GM23338 (cell line): Measurements from ENCODE around the gene ZNF324. TPM values are rescaled to one million over a fixed set of nuclear protein-coding genes. Genes with fewer than 3 reads are reported as not detected.

Experiments used
- ATAC-seq: fragments of 200-7000 bp; cut with Tn5 transposase; 3 replicates; pipeline ENCODE4 v1.9.1; 2020
- DNase-seq: peaks from one replicate; pipeline ENCODE4 v3.0.0-alpha.2; 2015; ENCODE audit warnings: low spot score
- H2AFZ ChIP-seq: fragments of 200-600 bp; sonication (generic); 2 replicates; pipeline ENCODE4 v1.8.0; 2016; ENCODE audit warnings: antibody characterized with exemption, mild to moderate bottlenecking, moderate library complexity
- H3F3A ChIP-seq: fragments of 200-600 bp; sonication (generic); replicated peaks from 2 replicates; pipeline ENCODE4 v1.8.0; 2017; ENCODE audit warnings: antibody characterized with exemption, mixed run types, low read depth
- H3K27ac ChIP-seq: fragments of 200-600 bp; sonication (generic); 2 replicates; pipeline ENCODE4 v1.6.1; 2016; ENCODE audit warnings: low read depth
- H3K27me3 ChIP-seq: fragments of 200-600 bp; sonication (generic); 2 replicates; pipeline ENCODE4 v1.8.0; 2016; ENCODE audit warnings: mild to moderate bottlenecking, mixed run types, moderate library complexity; ENCODE audit not compliant: insufficient read depth
- H3K36me3 ChIP-seq: fragments of 200-600 bp; sonication (generic); 2 replicates; pipeline ENCODE4 v1.8.0; 2016; ENCODE audit warnings: mild to moderate bottlenecking; ENCODE audit not compliant: insufficient read depth
- H3K4me1 ChIP-seq: fragments of 200-600 bp; sonication (generic); 2 replicates; pipeline ENCODE4 v1.8.0; 2016; ENCODE audit warnings: mild to moderate bottlenecking, moderate library complexity; ENCODE audit not compliant: insufficient read depth
- H3K4me2 ChIP-seq: fragments of 200-600 bp; sonication (generic); 2 replicates; pipeline ENCODE4 v1.7.1; 2017; ENCODE audit warnings: mixed run types
- H3K4me3 ChIP-seq: fragments of 200-600 bp; sonication (generic); 2 replicates; pipeline ENCODE4 v1.6.1; 2016; ENCODE audit warnings: mixed run types
- H3K79me2 ChIP-seq: fragments of 200-600 bp; sonication (generic); replicated peaks from 2 replicates; pipeline ENCODE4 v1.8.0; 2017; ENCODE audit warnings: mild to moderate bottlenecking; ENCODE audit not compliant: insufficient read depth
- H3K9me2 ChIP-seq: fragments of 200-600 bp; sonication (generic); 2 replicates; pipeline ENCODE4 v1.8.0; 2017; ENCODE audit not compliant: insufficient read depth
- H4K20me1 ChIP-seq: fragments of 200-600 bp; sonication (generic); replicated peaks from 2 replicates; pipeline ENCODE4 v1.8.0; 2017; ENCODE audit warnings: mild to moderate bottlenecking; ENCODE audit not compliant: insufficient read depth
- H3K27ac Mint-ChIP-seq: 2 replicates; pipeline ENCODE4 v1.8.0; 2020; ENCODE audit warnings: inconsistent platforms, mild to moderate bottlenecking, moderate library complexity, mixed read lengths
- H3K27me3 Mint-ChIP-seq: 3 replicates; pipeline ENCODE4 v1.8.0; 2022; ENCODE audit warnings: low read depth, mild to moderate bottlenecking, moderate library complexity, mixed read lengths, inconsistent platforms; ENCODE audit not compliant: insufficient read depth, poor library complexity
- H3K36me3 Mint-ChIP-seq: 3 replicates; pipeline ENCODE4 v1.8.0; 2021; ENCODE audit warnings: low read depth, mild to moderate bottlenecking, inconsistent platforms, moderate library complexity, mixed read lengths
- H3K4me1 Mint-ChIP-seq: 3 replicates; pipeline ENCODE4 v1.8.0; 2020; ENCODE audit warnings: mild to moderate bottlenecking, inconsistent platforms, mixed read lengths
- H3K4me3 Mint-ChIP-seq: 3 replicates; pipeline ENCODE4 v1.8.0; 2021; ENCODE audit warnings: moderate library complexity, mild to moderate bottlenecking, inconsistent platforms, mixed read lengths
- H3K9me3 Mint-ChIP-seq: 3 replicates; pipeline ENCODE4 v1.8.0; 2020; ENCODE audit warnings: moderate library complexity, mild to moderate bottlenecking, inconsistent platforms, mixed read lengths
- CREB1 ChIP-seq: fragments of 250-450 bp; sonication (Bioruptor Pico); IDR thresholded peaks from 2 replicates; pipeline ENCODE4 v1.5.0; 2020; ENCODE audit warnings: low read depth, mild to moderate bottlenecking, moderate library complexity
- CTCF ChIP-seq, 2 experiments: fragments of 200-600 bp in 1 of 2; sonication (generic) in 1 of 2; conservative IDR thresholded peaks; 2 replicates each; pipeline versions ENCODE4 v1.5.1 to v1.6.1; 2016 to 2017; ENCODE audit warnings: antibody characterized with exemption in 2 of 2, low read depth in 2 of 2, mild to moderate bottlenecking in 2 of 2, moderate library complexity in 1 of 2
- EZH2 ChIP-seq: fragments of 200-600 bp; sonication (generic); IDR thresholded peaks from one replicate; pipeline ENCODE4 v1.8.0; 2017; ENCODE audit warnings: antibody characterized with exemption, mild to moderate bottlenecking, low read depth; ENCODE audit not compliant: unreplicated experiment
- EZH2phosphoT487 ChIP-seq: fragments of 200-600 bp; sonication (generic); IDR thresholded peaks from one replicate; pipeline ENCODE4 v1.8.1; 2018; ENCODE audit warnings: antibody characterized with exemption; ENCODE audit not compliant: unreplicated experiment
- JUNB ChIP-seq: IDR thresholded peaks from one replicate; pipeline ENCODE4 v1.6.1; 2016; ENCODE audit warnings: antibody characterized with exemption; ENCODE audit not compliant: unreplicated experiment
- NANOG ChIP-seq: IDR thresholded peaks from 2 replicates; pipeline ENCODE4 v1.6.1; 2016; ENCODE audit warnings: antibody characterized with exemption, borderline replicate concordance
- POLR2AphosphoS5 ChIP-seq: IDR thresholded peaks from 2 replicates; pipeline ENCODE4 v1.6.1; 2016; ENCODE audit warnings: antibody characterized with exemption, low read depth
- REST ChIP-seq: IDR thresholded peaks from one replicate; pipeline ENCODE4 v1.6.1; 2018; ENCODE audit warnings: antibody characterized with exemption; ENCODE audit not compliant: unreplicated experiment
- STAT1 ChIP-seq: IDR thresholded peaks from one replicate; pipeline ENCODE4 v1.6.1; 2016; ENCODE audit warnings: antibody characterized with exemption; ENCODE audit not compliant: unreplicated experiment
- ZNF114 ChIP-seq: fragments of 250-450 bp; sonication (Bioruptor Pico); IDR thresholded peaks from 2 replicates; pipeline ENCODE4 v1.5.0; 2020; ENCODE audit warnings: mild to moderate bottlenecking, moderate library complexity
- ZNF331 ChIP-seq: fragments of 250-450 bp; sonication (Bioruptor Pico); IDR thresholded peaks from 2 replicates; pipeline ENCODE4 v1.5.0; 2020; ENCODE audit warnings: low read depth, mild to moderate bottlenecking, moderate library complexity
- polyA plus RNA-seq: library from polyadenylated mRNA; unstranded; fragments of >200 nt; fragmentation: Nextera tagmentation; extraction: Ambion mirVana; gene quantifications from 2 replicates; pipeline ENCODE4 v1.2.1, GENCODE V29; 2016
- total RNA-seq: library from RNA; depleted of rRNA; stranded (reverse); fragments of >200 nt; shearing (Covaris generic); gene quantifications from 2 replicates; pipeline ENCODE4 v1.2.3, GENCODE V29; 2014
- TF ChIP-seq, protein P1 (sequence below): IDR thresholded peaks from 2 replicates; pipeline ENCODE4 v1.6.1; 2016; ENCODE audit warnings: antibody characterized with exemption
- TF ChIP-seq, protein P2 (sequence below): fragments of 250-450 bp; sonication (Bioruptor Pico); IDR thresholded peaks from 2 replicates; pipeline ENCODE4 v1.5.0; 2020; ENCODE audit warnings: mild to moderate bottlenecking, moderate library complexity

Gene ZNF324
- total and polyA plus RNA-seq, 2 experiments from 2014 or later, result 3.9 to 15.0 TPM

DNA sequence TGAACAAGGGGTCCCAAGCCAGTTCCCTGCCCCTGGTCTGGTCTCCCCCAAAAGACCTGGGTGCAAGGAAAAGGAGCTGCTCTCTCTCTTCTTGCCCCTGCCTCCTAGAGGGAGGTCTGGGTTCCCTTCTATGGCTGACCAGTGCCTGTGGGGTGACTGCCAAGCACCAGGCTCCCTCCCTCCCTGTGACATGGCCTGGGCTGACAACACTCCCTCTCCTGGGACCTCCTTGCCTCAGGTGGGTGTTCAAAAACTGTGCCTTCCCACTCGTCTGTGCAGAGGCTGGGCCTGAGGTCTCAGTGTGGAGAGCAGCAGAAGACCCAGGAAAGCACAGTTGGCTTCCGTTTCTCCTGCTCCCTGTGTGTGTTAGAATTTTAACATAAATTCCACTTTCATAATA is 14.0 kb downstream of the ZNF324 start:
- H3K27ac ChIP-seq, result no peak overlapping the region

More for the DNA sequence above, 14.0 kb downstream of the ZNF324 start:
- Mint-ChIP-seq H3K4me1 (peaks cover 5% of the 10 kb centered on the region), H3K27me3 (peaks cover 14% of the 10 kb centered on the region), H3K27ac (no peak overlapping the region), H3K4me3 (no peak overlapping the region), H3K36me3 (peaks cover 2% of the 10 kb centered on the region; the same call in 1 of the 3 replicates), H3K9me3 (no peaks in the 10 kb centered on the region; the same call in 2 of the 3 replicates)
- Histone ChIP-seq H3K79me2 (no peaks in the 10 kb centered on the region), H3K27me3 (no peaks in the 10 kb centered on the region), H3K4me3 (no peak overlapping the region), H3F3A (peaks cover 3% of the 10 kb centered on the region; the same call in 1 of the 2 replicates), H3K36me3 (no peaks in the 10 kb centered on the region), H3K4me1 (no peaks in the 10 kb centered on the region), H4K20me1 (peaks cover 4% of the 10 kb centered on the region; the same call in 1 of the 2 replicates), H2AFZ (no peak overlapping the region), H3K9me2 (no peaks in the 10 kb centered on the region), H3K4me2 (no peak overlapping the region)
- no peak for DNase-seq
- no peak for ATAC-seq
- TF ChIP-seq POLR2AphosphoS5, result no peak
- TF ChIP-seq NANOG, result no peak
- no peak for TF ChIP-seq CREB1
- TF ChIP-seq REST, result no peak
- TF ChIP-seq EZH2phosphoT487, result no peak
- TF ChIP-seq STAT1, result no peak
- no peak for TF ChIP-seq EZH2
- no peak for TF ChIP-seq ZNF331 (CRISPR knock-in tag)
- no peak for TF ChIP-seq CTCF (conservative IDR thresholded peaks at IDR 0.05; ENCODE audit: low read depth in 2 of 2)
- no peak for TF ChIP-seq JUNB
- TF ChIP-seq, protein P1, sequence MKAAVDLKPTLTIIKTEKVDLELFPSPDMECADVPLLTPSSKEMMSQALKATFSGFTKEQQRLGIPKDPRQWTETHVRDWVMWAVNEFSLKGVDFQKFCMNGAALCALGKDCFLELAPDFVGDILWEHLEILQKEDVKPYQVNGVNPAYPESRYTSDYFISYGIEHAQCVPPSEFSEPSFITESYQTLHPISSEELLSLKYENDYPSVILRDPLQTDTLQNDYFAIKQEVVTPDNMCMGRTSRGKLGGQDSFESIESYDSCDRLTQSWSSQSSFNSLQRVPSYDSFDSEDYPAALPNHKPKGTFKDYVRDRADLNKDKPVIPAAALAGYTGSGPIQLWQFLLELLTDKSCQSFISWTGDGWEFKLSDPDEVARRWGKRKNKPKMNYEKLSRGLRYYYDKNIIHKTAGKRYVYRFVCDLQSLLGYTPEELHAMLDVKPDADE, result no peak
- TF ChIP-seq ZNF114 (CRISPR knock-in tag), result no peak
- TF ChIP-seq, protein P2, sequence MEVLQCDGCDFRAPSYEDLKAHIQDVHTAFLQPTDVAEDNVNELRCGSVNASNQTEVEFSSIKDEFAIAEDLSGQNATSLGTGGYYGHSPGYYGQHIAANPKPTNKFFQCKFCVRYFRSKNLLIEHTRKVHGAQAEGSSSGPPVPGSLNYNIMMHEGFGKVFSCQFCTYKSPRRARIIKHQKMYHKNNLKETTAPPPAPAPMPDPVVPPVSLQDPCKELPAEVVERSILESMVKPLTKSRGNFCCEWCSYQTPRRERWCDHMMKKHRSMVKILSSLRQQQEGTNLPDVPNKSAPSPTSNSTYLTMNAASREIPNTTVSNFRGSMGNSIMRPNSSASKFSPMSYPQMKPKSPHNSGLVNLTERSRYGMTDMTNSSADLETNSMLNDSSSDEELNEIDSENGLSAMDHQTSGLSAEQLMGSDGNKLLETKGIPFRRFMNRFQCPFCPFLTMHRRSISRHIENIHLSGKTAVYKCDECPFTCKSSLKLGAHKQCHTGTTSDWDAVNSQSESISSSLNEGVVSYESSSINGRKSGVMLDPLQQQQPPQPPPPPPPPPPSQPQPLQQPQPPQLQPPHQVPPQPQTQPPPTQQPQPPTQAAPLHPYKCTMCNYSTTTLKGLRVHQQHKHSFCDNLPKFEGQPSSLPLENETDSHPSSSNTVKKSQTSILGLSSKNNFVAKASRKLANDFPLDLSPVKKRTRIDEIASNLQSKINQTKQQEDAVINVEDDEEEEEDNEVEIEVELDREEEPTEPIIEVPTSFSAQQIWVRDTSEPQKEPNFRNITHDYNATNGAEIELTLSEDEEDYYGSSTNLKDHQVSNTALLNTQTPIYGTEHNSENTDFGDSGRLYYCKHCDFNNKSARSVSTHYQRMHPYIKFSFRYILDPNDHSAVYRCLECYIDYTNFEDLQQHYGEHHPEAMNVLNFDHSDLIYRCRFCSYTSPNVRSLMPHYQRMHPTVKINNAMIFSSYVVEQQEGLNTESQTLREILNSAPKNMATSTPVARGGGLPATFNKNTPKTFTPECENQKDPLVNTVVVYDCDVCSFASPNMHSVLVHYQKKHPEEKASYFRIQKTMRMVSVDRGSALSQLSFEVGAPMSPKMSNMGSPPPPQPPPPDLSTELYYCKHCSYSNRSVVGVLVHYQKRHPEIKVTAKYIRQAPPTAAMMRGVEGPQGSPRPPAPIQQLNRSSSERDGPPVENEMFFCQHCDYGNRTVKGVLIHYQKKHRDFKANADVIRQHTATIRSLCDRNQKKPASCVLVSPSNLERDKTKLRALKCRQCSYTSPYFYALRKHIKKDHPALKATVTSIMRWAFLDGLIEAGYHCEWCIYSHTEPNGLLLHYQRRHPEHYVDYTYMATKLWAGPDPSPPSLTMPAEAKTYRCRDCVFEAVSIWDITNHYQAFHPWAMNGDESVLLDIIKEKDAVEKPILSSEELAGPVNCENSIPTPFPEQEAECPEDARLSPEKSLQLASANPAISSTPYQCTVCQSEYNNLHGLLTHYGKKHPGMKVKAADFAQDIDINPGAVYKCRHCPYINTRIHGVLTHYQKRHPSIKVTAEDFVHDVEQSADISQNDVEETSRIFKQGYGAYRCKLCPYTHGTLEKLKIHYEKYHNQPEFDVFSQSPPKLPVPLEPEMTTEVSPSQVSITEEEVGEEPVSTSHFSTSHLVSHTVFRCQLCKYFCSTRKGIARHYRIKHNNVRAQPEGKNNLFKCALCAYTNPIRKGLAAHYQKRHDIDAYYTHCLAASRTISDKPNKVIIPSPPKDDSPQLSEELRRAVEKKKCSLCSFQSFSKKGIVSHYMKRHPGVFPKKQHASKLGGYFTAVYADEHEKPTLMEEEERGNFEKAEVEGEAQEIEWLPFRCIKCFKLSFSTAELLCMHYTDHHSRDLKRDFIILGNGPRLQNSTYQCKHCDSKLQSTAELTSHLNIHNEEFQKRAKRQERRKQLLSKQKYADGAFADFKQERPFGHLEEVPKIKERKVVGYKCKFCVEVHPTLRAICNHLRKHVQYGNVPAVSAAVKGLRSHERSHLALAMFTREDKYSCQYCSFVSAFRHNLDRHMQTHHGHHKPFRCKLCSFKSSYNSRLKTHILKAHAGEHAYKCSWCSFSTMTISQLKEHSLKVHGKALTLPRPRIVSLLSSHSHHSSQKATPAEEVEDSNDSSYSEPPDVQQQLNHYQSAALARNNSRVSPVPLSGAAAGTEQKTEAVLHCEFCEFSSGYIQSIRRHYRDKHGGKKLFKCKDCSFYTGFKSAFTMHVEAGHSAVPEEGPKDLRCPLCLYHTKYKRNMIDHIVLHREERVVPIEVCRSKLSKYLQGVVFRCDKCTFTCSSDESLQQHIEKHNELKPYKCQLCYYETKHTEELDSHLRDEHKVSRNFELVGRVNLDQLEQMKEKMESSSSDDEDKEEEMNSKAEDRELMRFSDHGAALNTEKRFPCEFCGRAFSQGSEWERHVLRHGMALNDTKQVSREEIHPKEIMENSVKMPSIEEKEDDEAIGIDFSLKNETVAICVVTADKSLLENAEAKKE (CRISPR knock-in tag), result no peak
